Stomach (tissue), 9 donors: ENCODE results near the gene LYRM4. TPM values are rescaled to one million over a fixed set of nuclear protein-coding genes. Genes with fewer than 3 reads are reported as not detected.
A peak's percentile ranks its signal among the peaks of the same experiment; 100 is the strongest.

Source experiments
- DNase-seq, 2 donors: peaks; one replicate each; pipeline versions ENCODE4 v3.0.0 to v3.0.0-alpha.2; 2013 to 2019
- H3K27ac ChIP-seq, 5 donors: fragments of 200-600 bp in 4 of 5; sonication (generic) in 4 of 5; one replicate each; pipeline ENCODE4 v1.5.1; 2013 to 2019; ENCODE audit warnings: mild to moderate bottlenecking in 1 of 5, moderate library complexity in 1 of 5
- H3K27me3 ChIP-seq, 3 donors: fragments of 200-600 bp; sonication (generic); one replicate each; pipeline ENCODE4 v1.5.1; 2017 to 2019; ENCODE audit warnings: mixed run types in 1 of 3
- H3K36me3 ChIP-seq, 4 donors: fragments of 200-600 bp; sonication (generic); 1 replicate in 3 of 4; 2 replicates in 1 of 4; pipeline ENCODE4 v1.5.1; 2016 to 2019
- H3K4me1 ChIP-seq, 4 donors: fragments of 200-600 bp; sonication (generic); one replicate each; pipeline ENCODE4 v1.5.1; 2016 to 2019
- H3K4me3 ChIP-seq, 4 donors: fragments of 200-600 bp; sonication (generic) in 3 of 4; one replicate each; pipeline ENCODE4 v1.5.1; 2016 to 2019; ENCODE audit warnings: mild to moderate bottlenecking in 1 of 4
- H3K9me3 ChIP-seq, 4 donors: fragments of 200-600 bp; sonication (generic); one replicate each; pipeline ENCODE4 v1.5.1; 2016 to 2019
- EP300 ChIP-seq: sonication (generic); formaldehyde crosslinking; IDR thresholded peaks from one replicate; pipeline ENCODE4 v1.6.1; 2017; ENCODE audit warnings: antibody characterized with exemption
- POLR2A ChIP-seq, 4 donors: fragments of 450-650 bp; IDR thresholded peaks; one replicate each; pipeline ENCODE4 v1.6.1; 2016; ENCODE audit warnings: antibody characterized with exemption in 4 of 4, control low read depth in 2 of 4, mild to moderate bottlenecking in 1 of 4, moderate library complexity in 1 of 4
- POLR2AphosphoS5 ChIP-seq, 3 donors: sonication (generic); formaldehyde crosslinking; IDR thresholded peaks; one replicate each; pipeline ENCODE4 v1.6.1; 2016; ENCODE audit warnings: antibody characterized with exemption in 3 of 3
- WGBS, 5 donors: extraction: QIAGEN DNeasy Blood & Tissue Kit in 3 of 5; methylation state at CpG; one replicate each; pipeline versions ENCODE4 v1.1.5 to v1.1.7; 2013 to 2018; 5-methylcytosine and 5-hydroxymethylcytosine counted together
- intact Hi-C: fragments of 100-400 bp; cut with DNase I; formaldehyde crosslinking; loops from one replicate; pipeline ENCODE4 v1.15.1; 2023; ENCODE audit warnings: low total_unique reads
- polyA plus RNA-seq, 3 donors: library from polyadenylated mRNA; stranded (reverse); fragments of 200-250 nt; gene quantifications; one replicate each; pipeline ENCODE4 v1.2.3, GENCODE V29; 2013
- total RNA-seq, 5 donors: library from RNA; depleted of rRNA; stranded (reverse); fragments of >200 nt; gene quantifications; one replicate each; pipeline versions ENCODE4 v1.1.0 to v1.2.3, GENCODE V29; 2014 to 2016
- TF ChIP-seq, protein P1 (sequence below), 7 experiments: fragments of 450-650 bp in 4 of 7; fragments of 200-600 bp in 3 of 7; sonication (generic) in 3 of 7; IDR thresholded peaks; one replicate each; pipeline ENCODE4 v1.5.1; 2016 to 2019; ENCODE audit warnings: antibody characterized with exemption in 7 of 7, control low read depth in 2 of 7, mild to moderate bottlenecking in 1 of 7
- donor health status: healthy with polysubstance abuse.
- donor health status: Bipolar disorder and iron deficiency.
- donor health status: healthy.

Gene LYRM4
- total and polyA plus RNA-seq, 8 donors: 0.58 to 31.4 (median 18.5) TPM; not detected in 1

GRCh38 chr6:5211492-5211891, 49.3 kb downstream of the LYRM4 start:
- 92 to 97% (median 94%) methylated on average over 1 of the region's 1 CpG for WGBS, 5 donors
- Histone ChIP-seq H3K4me3 (no peak overlapping the region), H3K27me3 (no peaks in the 10 kb centered on the region), H3K4me1 (peaks cover 0 to 12% (median under 1%) of the 10 kb centered on the region in 4 donors), H3K27ac (no peak overlapping the region), H3K36me3 (peaks cover 3 to 34% (median 18%) of the 10 kb centered on the region in 4 donors), H3K9me3 (no peaks in the 10 kb centered on the region)
- TF ChIP-seq EP300 (no peak), POLR2A (IDR thresholded peaks at IDR 0.05) (no peak), POLR2AphosphoS5 (IDR thresholded peaks at IDR 0.05) (no peak)
- TF ChIP-seq, protein P1, sequence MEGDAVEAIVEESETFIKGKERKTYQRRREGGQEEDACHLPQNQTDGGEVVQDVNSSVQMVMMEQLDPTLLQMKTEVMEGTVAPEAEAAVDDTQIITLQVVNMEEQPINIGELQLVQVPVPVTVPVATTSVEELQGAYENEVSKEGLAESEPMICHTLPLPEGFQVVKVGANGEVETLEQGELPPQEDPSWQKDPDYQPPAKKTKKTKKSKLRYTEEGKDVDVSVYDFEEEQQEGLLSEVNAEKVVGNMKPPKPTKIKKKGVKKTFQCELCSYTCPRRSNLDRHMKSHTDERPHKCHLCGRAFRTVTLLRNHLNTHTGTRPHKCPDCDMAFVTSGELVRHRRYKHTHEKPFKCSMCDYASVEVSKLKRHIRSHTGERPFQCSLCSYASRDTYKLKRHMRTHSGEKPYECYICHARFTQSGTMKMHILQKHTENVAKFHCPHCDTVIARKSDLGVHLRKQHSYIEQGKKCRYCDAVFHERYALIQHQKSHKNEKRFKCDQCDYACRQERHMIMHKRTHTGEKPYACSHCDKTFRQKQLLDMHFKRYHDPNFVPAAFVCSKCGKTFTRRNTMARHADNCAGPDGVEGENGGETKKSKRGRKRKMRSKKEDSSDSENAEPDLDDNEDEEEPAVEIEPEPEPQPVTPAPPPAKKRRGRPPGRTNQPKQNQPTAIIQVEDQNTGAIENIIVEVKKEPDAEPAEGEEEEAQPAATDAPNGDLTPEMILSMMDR (IDR thresholded peaks at IDR 0.05): no peak
- DNase-seq: no peak
- intact Hi-C loops: no loop called here

GRCh38 chr6:5208471-5208971, 52.2 kb downstream of the LYRM4 start:
- H3K36me3 ChIP-seq: peaks cover 3 to 10% (median 7%) of the 10 kb centered on the region in 4 donors
- H3K27ac ChIP-seq: no peak overlapping the region
- H3K4me1 ChIP-seq: peaks cover 15 to 41% (median 25%) of the 10 kb centered on the region in 4 donors

GRCh38 chr6:5208057-5208456, 52.7 kb downstream of the LYRM4 start:
- 70 to 88% (median 88%) methylated on average over 2 of the region's 2 CpGs for WGBS, 5 donors
- no peak for DNase-seq
- Histone ChIP-seq H3K9me3 (no peaks in the 10 kb centered on the region), H3K4me3 (no peak overlapping the region), H3K27ac (peak overlapping the region in 1 of 5 donors; percentile 21), H3K36me3 (peaks cover under 1 to 5% (median 2%) of the 10 kb centered on the region in 4 donors), H3K27me3 (no peaks in the 10 kb centered on the region), H3K4me1 (peaks cover 15 to 41% (median 25%) of the 10 kb centered on the region in 4 donors)
- intact Hi-C loops: no loop called here
- TF ChIP-seq POLR2A (IDR thresholded peaks at IDR 0.05) (no peak), POLR2AphosphoS5 (IDR thresholded peaks at IDR 0.05) (no peak), EP300 (no peak)
- TF ChIP-seq, protein P1 (IDR thresholded peaks at IDR 0.05): no peak

More at GRCh38 chr6:5208471-5208971, 52.2 kb downstream of the LYRM4 start:
- intact Hi-C loops: no loop called here
- DNase-seq: peak in 1 of 2 donors; percentile 53
- WGBS, 5 donors: 56 to 85% (median 70%) methylated on average over 5 of the region's 5 CpGs
- Histone ChIP-seq H3K27me3 (no peaks in the 10 kb centered on the region), H3K4me3 (no peak overlapping the region), H3K9me3 (no peaks in the 10 kb centered on the region)
- TF ChIP-seq, protein P1 (IDR thresholded peaks at IDR 0.05): no peak
- TF ChIP-seq POLR2A (IDR thresholded peaks at IDR 0.05) (no peak), EP300 (no peak), POLR2AphosphoS5 (IDR thresholded peaks at IDR 0.05) (no peak)

- TF ChIP-seq EP300 (no peak), POLR2A (IDR thresholded peaks at IDR 0.05) (no peak), POLR2AphosphoS5 (IDR thresholded peaks at IDR 0.05) (no peak)
- TF ChIP-seq, protein P1 (IDR thresholded peaks at IDR 0.05): no peak
- H3K27ac ChIP-seq: peak overlapping the region in 1 of 5 donors; percentile 56
- WGBS, 5 donors: 84 to 94% (median 90%) methylated on average over 6 of the region's 6 CpGs
- no peaks in the 10 kb centered on the region for H3K27me3 ChIP-seq
- H3K4me3 ChIP-seq: no peak overlapping the region
- DNase-seq: no peak
- H3K9me3 ChIP-seq: no peaks in the 10 kb centered on the region
- peaks cover 15 to 41% (median 25%) of the 10 kb centered on the region in 4 donors for H3K4me1 ChIP-seq
- intact Hi-C loops: no loop called here
- H3K36me3 ChIP-seq: no peaks in the 10 kb centered on the region
Observed at GRCh38 chr6:5206920-5207561, 53.7 kb downstream of the LYRM4 start.
